Activated CD4-positive, CD25-positive, alpha-beta regulatory T cell (primary cell): ENCODE results near the gene SLC25A41.
"Not testable (repeated sequence)": the region's sequence is repeated elsewhere in the genome, so short reads cannot be mapped to it uniquely, and the experiment has no call there.

Experiments used
- DNase-seq, 4 experiments: peaks; one replicate each; lab custom pipeline; 2025; lab: John Stamatoyannopoulos, UW

Gene SLC25A41

DNA sequence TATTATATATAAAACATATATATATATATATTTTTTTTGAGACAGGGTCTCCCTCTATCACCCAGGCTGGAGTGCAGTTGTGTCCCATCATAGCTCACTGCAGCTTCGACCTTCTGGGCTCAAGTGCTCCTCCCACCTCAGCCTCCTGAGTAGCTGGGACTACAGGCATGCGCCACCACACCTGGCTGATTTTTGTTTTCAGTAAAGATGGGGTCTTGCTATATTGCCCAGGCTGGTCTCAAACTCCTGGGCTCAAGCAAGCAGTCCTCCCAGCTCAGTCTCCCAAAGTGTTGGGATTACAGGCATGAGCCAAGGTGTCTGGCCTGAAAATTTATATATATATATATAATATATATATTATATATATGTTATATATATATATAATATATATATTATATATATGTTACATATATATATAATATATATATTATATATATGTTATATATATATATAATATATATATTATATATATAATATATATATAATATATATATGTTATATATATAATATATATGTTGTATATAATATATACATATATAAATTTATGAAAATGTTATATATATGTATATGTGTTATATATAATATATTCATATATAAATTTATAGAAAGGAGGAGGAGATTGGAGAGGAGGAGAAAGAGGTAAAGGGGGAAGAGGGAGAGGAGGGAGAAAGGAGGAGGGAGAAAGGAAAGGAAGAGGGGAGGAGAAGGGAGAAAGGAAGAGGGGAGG is 4.7 kb downstream of the SLC25A41 start:
- not testable (repeated sequence) for DNase-seq

- DNase-seq = no peak
Measured at GRCh38 chr19:6427131-6427530, 6.4 kb downstream of the SLC25A41 start.

DNA sequence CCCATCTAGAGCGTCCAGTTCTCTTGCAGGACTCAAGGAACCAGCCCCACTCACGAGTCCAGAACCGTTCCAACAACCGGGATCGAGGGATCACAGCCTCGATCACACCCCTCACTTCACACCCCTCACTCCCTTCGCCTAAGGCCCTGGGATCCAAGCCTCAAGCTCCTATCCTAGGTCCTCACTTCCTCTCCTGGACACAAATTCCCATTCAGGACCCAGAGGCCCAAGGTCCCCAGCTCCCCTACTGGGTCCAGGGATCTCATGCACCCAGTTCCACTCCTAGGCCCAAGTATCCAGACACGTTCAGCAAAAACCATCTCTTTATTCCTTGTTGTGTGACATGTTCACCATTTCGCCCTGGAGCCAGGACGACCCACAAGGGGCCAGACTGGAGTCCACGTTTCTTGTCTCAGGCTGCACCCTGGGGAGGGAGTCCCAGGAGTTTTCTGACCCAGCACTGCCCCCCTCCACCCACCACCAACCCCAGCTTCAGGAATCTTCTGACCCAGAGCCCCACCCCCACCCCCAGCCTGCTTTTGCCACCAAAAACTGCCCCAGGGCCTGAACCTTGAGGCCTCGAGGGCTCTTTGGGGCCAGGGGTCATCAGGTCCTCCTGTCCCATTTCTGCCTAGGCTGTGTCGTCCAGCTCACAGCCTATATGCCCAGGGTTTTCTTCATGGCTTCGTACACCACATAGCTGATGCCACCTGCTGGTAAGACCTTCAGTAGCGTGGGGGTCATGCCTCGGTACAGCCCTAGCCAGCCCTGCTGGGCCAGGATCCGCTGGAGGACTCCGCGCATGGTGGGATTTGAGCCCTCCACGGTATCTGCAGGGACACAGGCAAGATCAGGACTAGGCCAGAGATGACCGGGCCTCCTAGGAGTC is 7.6 kb downstream of the SLC25A41 start:
- no peak for DNase-seq

DNA sequence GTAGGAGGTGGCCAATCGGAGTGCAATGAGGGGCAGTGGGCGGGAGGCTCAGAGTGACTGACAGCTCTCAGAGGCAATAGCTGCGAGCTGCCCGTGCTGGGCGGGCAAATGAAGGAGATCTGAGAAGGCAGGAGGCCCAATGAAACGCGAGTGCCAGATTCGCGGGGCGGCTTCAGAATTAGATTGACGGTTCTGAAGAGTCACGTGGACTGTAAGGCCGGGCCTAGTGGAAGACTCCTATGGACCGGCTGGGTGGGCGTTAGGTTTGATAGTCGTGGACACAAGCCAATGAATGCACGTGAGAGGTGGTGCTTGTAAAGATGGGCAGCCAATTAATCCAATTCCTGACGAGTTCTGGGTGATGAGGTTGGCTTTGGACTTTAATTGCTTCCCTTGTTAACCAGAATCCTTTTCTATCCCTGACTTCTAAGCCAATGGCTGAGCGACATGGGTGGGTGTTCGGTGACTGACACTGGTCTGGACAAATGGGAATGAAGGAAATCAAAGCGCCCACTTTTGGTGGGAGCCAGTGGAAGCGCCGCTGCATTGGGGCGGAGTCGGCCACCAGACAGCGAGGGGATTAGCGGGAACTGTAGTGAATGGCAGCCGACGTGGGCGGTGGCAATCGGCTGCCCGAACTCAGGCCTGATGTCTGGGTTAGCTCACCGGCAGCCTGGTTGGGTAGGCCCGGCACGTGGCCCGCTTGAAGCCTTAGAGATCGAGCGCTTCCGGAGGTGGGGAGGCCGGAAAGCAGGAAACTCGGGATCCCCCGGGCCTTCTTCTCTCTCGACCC is 8.4 kb downstream of the SLC25A41 start:
- DNase-seq = peak; percentile 94 to 98 (median 98)

DNA sequence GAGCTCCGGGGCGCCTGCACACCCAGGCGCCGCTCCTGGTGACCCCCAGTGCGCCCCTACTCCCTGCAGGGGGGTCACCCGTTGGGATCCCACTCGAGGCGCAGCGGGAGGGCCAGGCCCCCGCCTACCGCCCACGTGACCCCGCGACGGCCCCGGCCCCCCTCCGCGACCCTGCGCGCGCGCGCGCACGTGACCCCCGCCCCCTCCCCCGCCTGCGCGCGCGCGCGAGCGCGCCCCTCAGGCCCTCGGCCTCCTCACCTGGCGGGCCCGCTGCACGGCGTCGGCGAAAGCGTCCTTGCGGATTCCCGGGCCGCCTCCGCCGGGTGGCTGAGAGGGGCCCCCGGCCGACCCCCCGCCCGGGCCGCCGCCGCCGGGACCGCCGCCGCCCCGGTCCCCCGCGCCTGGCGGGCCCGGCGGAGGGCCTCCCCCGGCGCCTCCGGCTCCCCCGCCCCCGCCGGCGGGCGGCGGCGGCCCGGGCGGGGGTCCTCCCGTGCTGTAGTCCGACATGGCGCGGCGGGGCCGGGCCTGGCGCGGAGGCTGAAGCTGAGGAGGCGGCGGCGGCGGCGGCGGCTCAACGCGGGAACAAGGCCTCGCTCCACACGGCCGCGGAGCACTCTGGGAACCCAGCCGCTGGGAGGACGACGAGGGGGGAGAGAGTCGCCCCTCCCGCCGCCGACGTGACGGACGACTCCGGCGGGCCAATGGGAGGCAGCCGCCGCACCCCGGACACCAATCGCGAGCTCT is 9.2 kb downstream of the SLC25A41 start, which contains the start of gene KHSRP:
Gene KHSRP (minus strand): TSS at position 617 of the 744 bp plus-strand sequence. CDS start 110 bp downstream, at position 507.
- DNase-seq = no peak

DNA sequence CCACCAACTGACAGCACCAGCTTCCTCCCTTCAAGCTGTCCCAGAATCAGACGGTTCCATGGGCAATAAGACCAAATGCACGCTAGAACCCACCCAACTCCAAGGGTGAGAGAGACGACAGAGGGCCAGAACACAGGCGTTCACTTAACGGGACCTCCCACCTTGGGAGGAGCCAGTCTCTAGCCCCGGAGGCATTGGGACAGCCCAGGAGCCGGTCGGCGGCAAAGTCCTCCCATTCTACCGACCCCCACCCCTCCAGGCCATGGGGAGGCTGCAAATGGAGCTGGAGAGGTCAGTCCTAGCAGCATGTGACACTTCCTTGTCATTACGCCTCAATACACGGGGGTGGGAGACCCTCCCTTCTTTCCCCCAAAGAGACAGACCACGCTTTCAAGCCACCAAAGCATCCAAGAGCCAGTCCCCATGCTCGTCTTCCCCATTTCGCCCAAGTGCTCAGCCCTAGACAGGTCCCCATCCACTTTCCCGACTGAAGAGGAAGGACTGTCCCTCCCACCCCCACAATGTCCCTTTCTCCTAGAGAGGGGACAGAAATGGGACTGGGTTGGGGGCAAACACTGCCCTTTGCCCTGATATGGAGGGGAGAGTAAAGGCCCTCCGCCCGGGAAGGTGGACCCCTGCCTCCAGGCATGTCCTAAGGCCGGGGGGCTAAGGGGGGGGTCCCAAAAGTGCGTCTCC is 9.9 kb downstream of the SLC25A41 start:
- no peak for DNase-seq

DNA sequence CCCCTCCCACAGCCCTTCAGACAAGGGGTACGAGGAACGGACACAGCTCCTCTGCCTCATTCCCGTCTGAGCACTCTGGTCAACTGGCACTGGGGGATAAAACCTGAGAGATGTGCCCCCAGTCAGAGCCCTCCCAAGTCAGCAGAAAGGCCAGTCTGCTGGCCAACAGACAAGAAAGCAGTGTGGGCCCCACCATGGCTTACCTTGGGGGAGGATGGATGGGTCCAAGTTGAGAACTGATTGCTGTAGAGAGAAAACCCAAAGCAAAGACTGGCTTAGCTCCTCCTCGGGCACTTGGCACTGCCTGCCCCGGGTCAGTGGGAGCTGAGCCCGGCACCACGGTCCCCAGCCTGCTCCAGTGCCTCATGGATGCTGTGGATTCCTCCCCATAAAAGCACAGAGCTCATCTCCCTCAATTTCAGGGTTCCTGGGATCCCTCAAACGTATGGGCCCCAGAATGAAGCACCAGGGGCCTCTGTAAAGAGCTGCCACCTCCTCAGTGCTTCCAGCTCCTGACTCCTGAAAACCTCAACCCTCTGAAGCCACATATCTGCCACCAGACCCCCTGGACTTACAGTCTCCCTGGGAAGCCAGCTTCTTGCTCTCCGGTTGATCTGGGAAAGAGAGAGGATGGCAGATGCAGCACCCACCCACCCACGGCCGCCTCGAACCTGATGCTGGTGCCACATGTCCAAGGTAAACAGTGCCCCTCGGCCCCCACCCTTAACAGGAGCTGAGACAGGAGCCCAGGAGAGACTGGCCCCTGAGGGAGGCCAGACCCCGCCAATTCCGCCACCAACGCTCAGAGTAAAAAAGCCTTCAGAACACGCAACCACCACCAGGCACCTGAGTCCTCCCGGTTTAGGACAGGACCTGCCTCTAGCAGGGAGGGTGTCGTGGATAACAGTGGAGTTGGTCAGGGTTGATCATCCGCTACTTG is 12.2 kb downstream of the SLC25A41 start:
- DNase-seq = no peak

- no peak for DNase-seq
Measured at GRCh38 chr19:6418562-6418932, 15.0 kb downstream of the SLC25A41 start.

DNA sequence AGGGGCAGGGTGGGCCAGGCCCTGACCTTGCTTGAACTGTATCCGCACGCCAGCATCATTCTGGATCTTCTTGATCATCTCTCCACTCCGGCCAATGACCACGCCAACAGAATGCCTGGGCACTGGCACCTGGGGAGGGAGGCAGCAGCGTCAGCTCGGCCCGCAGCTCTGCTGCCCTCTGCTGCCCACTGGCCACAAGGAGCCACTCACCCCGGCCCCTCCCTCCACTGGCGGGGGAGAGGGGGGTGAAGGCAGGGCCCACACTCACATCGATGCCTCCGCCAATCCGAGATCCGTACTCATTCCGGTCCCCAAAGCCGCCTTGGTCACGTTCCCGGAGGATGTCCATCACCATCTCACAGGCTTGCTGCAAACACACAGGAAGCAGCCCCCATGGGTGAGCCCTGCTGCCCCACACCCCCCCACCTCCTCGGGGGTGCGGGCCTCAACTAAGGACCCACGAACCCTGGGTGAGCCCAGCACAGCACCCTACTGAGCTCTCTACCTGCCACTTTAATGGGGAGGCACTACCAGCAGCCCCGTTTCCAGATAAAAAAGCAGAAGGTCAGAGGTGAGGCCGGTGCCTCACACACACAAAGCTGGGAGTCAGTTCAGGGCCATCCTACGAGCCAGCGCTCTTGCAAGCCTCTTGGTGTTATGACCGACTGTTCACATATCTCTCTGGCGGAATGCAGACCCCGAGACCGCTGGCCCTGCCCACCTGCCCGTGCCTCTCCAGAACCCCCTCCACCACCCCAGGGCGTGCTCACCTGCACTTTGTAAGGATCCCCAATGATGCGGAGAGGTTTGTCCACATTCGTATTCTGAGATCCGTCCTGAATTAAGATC is 15.6 kb downstream of the SLC25A41 start:
- DNase-seq = no peak

DNA sequence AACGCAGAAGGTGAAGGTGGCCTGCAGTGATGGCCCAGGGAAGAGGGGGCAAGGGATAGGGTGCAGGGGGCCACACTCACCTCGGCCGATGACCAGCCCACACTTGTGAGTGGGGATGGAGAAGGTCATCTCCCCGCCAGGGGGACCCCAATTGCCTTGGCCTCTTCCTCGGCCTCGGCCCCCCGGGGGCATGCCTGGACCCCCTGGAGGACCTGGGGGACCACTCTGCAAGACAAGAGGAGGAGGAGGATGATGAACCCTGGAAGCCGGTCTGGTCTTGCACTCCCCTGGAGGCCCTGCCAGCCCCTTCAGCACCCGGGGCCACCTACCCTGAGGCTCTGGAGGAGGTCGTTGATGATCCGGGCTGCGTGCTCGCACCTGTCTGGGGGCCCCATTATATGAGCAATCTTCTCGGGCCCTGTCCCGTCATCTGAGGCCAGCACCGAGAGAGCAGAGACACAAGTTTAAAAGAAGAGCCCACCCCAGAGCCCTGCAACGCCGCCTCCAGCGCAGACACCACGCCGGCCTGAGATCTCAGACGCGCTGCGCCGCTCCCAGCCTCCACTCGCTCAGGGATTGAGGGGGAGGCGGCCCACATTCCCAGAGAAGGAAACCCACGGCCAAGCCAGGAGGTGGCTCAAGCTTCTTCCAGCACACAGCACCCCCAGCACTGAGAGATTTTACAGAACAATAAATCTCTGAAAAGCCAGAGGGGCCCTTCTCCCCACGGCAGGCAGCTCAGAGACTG is 16.7 kb downstream of the SLC25A41 start:
- DNase-seq = no peak

GRCh38 chr19:6415591-6416190 is 17.9 kb downstream of the SLC25A41 start:
- DNase-seq = no peak

DNA sequence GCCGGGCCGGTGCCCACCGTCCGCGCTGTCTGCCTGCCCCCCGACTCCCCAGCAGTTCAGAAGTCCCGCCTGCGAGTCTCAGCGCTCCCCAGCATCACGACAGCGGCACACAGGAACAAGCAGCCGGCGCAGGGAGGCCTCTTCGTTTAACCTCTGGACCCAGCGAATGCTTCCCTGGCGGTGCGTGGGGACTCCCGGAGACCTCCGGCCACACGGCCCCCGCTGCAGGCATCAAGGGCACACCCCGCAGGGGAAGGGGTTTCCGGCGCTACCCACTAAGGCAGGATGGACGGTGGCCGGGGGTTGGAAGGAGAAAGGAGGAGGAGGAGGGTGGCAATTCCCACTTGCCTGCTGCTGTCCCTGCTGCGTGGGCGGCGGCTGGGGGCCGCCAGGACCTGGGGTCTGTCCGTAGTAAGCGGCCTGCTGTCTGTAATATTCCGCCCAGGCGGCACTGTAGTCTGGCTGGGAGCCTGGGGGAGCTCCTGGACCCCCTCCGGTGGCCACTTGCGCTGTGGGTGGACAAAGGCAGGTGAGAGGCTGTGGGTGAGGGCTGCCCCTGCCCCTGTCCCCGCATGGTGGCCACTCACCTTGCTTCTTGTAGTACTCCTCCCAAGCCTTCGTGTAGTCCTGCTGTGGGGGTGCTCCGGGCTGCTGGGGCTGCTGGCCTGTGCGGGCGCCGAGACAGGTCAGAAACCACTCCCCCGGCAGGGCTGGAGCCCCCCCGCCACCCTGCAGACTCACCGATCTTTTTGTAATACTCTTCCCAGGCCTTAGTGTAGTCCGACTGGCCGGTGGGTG is 18.6 kb downstream of the SLC25A41 start:
- DNase-seq = no peak

DNA sequence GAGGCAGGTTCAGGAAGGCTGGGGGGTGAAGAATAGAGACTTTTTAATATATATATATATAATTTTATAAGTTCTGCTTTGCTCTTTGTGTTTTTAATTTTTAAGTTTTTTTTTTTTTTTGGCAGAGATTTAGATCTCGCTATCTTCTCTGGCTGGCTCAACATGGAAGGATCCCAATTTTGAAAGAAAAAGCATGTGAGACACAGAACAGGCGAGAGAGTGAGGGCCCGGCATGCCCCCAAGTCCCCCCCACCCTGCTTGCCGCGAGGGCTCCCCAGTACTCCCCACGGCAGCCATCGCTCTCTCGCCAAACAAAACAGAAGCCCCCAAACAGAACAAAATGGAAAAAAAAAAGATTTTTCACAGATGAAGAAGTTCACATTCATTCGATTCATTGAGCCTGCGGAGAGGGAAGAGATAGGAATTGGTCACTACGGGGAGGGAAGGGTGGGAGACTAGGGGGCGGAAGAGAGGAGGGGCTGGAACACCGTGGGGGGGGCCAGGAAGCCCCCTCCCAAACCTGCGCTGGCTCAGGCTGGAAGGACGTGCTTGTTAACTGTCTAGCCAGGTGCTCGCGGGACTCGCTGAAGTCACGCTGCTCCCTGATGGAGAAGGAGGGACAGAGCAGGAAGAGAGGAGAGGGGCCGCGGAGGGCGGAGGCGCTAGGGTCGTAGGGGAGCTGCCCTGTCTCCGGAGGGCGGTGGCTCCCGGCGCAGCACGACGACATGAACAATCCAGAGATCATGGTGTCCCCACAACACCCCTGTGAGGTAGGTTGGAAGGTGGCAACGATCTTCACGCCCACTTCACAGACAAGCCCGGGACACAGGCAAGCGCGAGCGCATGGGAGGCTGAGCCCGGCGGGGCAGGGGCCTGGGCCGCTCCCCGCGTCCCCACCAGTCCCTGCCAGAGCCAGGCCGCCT is 19.6 kb downstream of the SLC25A41 start:
- no peak for DNase-seq

DNA sequence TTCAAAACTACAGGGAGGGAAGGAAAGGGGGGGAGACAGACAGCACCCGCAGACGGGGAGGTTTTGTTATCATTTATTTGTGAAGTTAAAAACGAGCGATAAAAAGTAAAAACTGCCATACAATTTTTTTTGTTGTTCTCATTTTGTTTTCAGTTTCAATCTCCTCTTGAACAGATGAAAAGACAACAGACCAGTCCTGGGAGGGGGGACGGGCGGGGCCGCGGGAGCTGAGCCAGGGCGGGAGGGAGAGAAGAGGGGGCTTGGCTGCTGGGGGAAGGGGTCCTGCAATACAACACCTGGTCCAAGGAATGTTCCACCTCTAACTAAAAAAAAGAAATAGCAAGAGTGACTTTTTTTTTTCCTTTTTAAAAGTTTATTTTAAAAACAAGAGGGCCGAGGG is 20.3 kb downstream of the SLC25A41 start:
- DNase-seq = no peak

GRCh38 chr19:6412447-6413091 is 21.0 kb downstream of the SLC25A41 start:
- peak in 1 of 4 experiments; percentile 25 for DNase-seq
